ENCODE results near the gene TMEM233.

The TMEM233 gene

DNA sequence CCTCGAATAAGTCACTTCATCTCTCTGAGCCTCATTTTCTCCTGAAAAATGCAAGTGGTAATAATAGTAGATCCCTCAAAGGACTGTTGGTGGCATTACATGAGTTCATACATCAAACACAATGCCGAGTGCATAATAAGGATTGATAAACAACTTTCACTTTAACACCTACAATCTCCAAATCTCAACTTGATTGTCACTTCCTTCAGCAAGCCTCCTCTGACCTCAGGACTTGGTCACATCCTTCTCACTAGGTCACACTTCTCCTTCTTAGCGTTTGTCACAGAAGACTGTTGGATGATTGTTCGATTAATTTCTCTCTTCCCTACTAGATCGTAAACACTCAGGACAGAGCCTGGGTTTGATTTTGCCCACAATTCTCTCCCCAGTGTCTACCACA lies 66.5 kb downstream of the TMEM233 start:
- peak in 1 of 3 experiments; percentile 10 for DNase-seq

- DNase-seq = no peak
Observed at GRCh38 chr12:119661882-119662281, 68.3 kb downstream of the TMEM233 start.

DNA sequence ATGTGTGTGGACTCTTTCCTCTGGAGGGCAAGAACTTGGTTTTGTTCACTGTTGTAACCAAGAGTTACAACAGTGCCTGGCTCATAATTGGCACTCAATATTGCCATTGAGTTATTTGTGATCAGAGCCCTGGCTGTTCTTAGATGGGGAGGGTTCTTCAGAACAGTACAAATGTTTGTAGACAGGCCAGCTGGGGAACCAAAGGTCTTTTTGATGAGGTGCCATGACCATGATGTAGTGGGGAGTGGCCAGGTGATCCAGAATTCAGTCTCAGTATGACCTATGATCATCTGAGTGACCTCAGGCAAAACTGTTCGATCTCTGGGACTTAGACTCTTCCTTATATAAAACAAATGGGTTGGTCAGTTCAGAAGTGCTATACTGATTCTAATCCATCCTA lies 71.1 kb downstream of the TMEM233 start:
- DNase-seq = no peak

DNA sequence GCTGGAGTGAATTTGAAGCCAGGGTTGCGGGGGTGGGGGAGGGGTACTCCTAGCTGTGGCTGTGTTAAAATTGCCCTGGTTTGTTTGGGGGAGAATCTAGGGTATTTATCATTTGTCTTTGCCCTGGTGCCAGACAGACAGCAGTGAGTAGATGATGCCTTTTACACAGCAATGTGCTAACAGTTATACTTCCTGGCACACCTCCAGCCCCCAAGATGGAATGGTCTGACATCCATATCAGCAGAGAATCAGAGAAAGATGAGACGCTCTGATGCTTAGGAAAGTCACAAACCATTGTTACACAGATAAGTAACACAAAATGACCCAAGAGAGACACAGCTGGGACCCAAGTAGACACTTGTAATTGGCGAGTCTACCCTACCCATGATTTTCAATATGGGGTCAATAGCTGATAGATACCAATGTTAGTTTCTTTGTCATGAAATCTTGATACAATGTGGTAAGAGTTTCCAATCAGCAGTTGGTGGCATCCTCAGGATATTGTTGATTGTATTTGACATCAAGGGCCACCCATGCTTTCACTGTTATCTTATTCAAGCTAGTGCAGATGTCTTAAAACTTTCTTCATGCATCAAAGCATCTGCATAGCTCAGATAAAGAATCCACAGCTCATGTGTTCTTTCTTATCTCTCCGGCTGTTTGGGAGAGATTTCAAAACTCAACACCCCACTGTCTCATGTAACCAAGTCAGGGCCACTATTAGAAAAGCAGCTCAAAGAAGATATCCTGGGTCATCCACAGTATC lies 71.8 kb downstream of the TMEM233 start:
- DNase-seq = no peak

GRCh38 chr12:119666226-119666795 lies 72.7 kb downstream of the TMEM233 start:
- DNase-seq = no peak

DNA sequence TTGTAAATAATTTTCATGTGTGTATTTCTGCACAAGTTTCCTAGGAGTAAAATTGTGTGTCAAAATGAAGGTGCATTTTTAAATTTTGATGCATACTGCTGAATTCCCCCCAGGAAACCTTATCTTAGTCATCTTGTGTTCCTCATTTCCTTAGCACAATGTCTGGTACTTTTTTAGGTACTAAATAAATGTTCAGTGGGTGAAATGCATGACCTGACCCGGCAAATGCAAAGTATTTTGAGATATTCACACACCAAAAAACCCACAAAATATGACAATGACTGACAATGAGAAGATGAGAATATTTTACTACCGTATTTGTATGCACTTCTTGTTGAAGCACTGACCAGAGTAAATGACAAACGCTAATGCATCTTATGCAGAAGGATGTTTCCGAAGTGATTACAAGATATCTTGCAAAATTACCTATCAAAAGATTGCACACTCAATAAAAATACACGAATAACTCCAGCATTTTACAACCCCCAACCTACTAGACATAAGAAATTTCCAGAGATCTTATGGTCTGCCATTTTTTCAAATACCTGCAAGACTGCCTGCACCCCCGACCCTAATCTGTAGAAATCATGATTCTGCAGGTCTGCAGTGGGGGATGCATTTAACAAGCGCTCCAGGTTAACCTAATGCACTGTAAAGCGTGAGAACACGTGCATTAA lies 73.5 kb downstream of the TMEM233 start:
- DNase-seq = no peak

- DNase-seq = peak; percentile 98 to 99 (median 99)
Observed at GRCh38 chr12:119667577-119668323, 74.2 kb downstream of the TMEM233 start, which contains the start of gene PRKAB1. Gene PRKAB1 (plus strand): TSS chr12:119668133. CDS start chr12:119668245, 112 bp downstream.

DNA sequence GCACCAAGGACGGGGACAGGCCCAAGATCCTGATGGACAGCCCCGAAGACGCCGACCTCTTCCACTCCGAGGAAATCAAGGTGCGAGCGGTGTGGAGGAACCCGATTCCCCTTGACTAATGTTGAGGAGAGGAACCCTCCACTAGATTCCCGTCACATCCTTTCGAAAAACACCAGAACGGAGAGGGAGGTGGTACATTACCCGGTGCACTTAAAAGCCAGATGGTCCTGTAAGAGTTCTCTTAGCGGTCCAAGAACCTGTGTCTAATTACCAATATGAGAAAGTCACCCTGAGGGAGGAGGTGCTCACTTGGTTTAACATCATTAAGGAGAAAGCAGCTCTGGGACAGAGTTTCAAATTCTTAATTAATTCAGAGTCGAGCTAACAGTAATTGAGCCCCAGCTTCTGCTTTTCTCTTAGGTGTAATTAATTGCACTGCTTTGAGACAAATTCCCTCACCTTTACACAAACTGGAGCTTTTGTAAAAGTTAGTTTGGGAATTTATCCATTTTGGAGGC lies 74.8 kb downstream of the TMEM233 start:
- peak in 1 of 3 experiments; percentile 30 for DNase-seq

DNA sequence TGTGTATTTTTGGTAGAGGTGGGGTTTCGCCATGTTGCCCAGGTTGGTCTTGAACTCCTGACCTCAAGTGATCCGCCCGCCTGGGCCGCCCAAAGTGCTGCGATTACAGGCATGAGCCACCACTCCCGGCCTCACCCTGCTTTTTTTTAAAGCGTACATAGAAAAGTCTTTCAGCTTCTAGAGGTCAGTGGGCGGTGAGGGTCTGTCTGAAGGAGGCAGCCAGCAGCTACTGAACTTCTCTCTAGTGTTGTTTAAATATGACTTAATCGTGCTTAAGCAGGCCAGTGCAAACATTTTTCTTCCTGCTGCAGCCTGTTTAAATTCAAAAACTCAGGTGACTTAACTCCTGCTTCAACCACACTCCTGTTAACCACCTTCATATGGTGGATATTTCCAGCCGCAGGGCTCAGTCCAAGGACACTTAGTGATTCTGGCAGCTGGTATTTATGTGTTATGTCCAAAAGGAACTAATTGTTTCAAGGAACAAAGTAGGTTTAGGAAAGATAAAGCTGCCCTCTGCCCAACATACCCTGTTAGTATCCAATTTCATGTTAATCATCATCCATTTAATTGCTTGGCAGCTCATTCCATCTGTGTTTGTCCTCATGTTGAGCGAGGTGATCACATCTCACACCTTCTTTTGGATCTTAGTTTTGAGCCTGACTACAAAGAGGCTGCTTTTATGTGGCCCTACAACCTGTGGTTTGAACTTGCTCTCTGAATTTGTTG lies 76.3 kb downstream of the TMEM233 start:
- peak in 1 of 3 experiments; percentile 33 for DNase-seq

DNA sequence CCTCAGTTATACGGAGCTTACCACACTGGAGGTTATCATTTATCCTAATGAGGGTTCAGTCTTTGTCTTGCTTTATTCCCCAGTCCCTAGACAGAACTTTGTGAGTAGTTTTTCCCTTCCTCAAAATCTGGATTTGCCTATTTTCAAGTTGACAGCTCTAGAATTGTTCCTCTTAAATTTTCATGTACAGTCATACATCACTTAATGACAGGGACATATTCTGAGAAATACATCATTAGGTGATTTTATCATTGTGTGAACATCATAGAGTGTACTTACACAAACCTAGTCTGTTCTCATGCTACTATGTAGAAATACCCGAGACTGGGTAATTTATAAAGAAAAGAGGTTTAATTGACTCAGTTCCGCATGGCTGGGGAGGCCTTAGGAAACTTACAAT lies 77.5 kb downstream of the TMEM233 start:
- no peak for DNase-seq

GRCh38 chr12:119672194-119672593 lies 78.6 kb downstream of the TMEM233 start:
- no peak for DNase-seq

DNA sequence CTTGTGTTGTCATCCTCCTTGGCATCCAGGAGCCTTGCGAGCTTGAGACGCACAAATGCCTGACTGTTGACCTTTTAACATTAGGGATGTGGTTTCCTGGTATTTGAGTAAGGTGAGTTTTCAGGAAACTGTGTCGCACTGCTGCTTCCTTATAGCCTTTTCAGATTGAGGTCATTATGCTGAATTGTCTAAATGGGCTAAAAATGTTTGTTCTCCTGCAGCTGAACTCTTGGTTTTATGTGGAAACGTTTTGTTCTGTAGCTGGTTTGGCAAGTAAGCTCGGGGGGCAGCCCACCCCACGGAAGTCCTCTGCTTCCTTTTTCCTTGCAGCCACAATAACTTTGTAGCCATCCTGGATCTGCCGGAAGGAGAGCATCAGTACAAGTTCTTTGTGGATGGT lies 80.1 kb downstream of the TMEM233 start:
- DNase-seq = no peak

- DNase-seq = no peak
Observed at GRCh38 chr12:119674560-119674959, 81.0 kb downstream of the TMEM233 start.

- no peak for DNase-seq
Observed at GRCh38 chr12:119676022-119676421, 82.4 kb downstream of the TMEM233 start.

- no peak for DNase-seq
Observed at GRCh38 chr12:119676573-119676972, 83.0 kb downstream of the TMEM233 start.

GRCh38 chr12:119678459-119678858 lies 84.9 kb downstream of the TMEM233 start:
- no peak for DNase-seq

DNA sequence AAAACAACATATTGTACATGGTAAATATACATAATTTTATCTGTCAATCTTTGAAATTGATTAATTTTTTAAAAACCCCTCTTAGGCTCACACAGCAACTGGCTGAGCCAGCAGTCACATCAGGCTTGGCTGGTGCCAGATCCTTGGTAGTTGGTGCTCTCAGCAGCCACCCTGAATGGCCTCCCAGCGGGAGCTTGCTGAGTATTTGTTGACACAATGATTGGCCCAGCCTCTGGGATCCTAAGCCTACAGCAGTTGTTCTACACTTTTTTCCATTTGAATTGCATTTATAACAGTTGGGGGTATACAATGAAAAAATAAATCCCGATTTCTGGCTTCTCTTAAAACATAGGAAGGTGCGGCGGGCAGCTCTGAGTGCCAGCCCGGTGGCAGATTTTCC lies 85.5 kb downstream of the TMEM233 start:
- DNase-seq = peak; percentile 91 to 96 (median 92)

DNA sequence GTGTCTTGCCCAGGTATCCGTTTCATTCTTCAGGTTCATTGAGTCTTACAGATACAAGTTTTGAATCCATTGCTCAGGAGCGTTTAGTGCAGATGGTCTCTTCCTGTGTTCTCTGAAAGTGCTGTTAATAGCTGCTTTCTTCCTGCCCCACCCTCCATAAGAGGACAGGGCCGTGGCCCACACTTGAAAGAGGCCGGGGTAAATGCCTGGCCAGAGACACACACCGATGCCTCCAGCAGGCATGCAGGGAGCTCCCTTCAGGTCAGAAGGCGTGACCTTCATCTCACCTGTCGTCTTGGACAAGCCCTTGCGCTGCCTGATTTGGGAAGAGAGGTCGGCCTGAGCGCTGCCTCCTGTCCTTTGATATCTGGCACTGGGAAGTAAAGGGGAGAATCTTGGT lies 85.9 kb downstream of the TMEM233 start:
- DNase-seq = peak in 1 of 3 experiments; percentile 58

- no peak for DNase-seq
Observed at GRCh38 chr12:119681111-119681510, 87.5 kb downstream of the TMEM233 start.

- DNase-seq = no peak
Observed at GRCh38 chr12:119681728-119682638, 88.4 kb downstream of the TMEM233 start.

GRCh38 chr12:119682639-119683252 lies 89.2 kb downstream of the TMEM233 start:
- DNase-seq = no peak

All from NCI-H1417 (cell line).